GM18951 (cell line): ENCODE data around the gene MROH2A.

Source experiments
- POLR2A ChIP-seq: IDR thresholded peaks from 4 replicates; pipeline ENCODE4 v1.6.1; 2011; ENCODE audit warnings: mild to moderate bottlenecking; ENCODE audit not compliant: insufficient read length, insufficient read depth; ENCODE audit errors: extremely low read depth
- in situ Hi-C: fragments of 300-500 bp; cut with MboI; formaldehyde crosslinking; loops from one replicate; pipeline ENCODE4 v1.12.0; 2022; ENCODE audit warnings: low sequenced_read_pairs, mixed read lengths, inconsistent platforms; ENCODE audit not compliant: unreplicated experiment

MROH2A gene

DNA sequence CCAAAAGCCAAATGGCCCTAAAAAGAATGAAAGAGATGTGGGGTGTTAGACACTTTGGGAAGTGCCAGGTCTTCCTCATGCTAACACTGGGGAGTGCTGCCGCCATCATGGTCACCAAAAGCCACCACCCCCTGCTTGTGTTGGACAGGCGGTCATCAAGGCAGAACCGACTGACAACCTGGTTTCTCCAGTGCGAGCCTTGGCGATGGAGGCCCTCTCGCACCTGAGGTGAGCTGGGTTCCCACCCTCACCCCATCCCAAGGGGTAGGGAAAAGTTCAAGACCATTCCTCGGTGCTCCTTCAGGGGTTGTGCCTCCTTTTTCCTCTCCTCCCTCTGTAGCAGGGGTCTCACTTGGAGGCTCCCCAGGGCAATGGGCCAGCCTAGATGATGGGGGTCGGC is 33.6 kb downstream of the MROH2A start:
- in situ Hi-C loops = no loop called here
- TF ChIP-seq POLR2A = no peak

DNA sequence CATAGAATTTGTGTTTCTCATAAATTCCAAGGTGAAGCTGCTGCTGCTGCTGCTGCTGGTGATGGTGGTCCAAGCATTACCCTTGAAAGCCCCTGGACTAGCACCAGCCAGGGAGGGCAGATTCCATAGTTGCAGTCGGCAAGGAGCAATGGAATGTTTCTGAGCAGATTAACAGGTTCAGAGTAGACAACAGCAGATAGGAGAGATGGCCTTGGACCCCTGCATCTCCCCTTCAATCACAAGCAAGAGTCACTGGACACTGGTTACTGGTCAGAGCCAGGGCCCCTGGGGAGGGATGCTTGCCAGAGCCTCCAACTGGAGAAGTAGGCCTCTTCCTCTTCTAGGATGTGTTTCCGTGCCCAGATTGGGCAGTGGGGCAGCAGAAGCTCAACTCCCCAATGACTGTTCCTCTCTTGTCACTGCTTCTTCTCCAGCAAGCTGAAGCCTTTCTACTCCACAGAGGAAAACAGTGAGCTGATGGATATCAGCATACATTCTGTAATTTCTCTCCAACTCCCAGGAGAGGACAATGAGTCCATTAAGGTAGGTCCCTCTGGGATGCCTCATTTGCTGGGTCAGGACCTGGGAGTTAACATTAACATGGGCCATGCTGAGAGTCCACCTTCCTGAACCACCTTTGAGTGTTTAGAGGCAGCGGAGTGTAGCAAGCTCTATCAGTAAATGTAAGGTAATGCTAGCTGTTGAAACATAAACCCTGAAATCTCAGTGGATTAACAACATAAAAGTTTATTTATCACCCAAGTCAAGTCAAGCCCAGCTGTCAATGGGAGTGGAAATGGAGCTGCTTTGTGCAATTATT is 35.3 kb downstream of the MROH2A start:
- in situ Hi-C loops = no loop called here
- TF ChIP-seq POLR2A = no peak

DNA sequence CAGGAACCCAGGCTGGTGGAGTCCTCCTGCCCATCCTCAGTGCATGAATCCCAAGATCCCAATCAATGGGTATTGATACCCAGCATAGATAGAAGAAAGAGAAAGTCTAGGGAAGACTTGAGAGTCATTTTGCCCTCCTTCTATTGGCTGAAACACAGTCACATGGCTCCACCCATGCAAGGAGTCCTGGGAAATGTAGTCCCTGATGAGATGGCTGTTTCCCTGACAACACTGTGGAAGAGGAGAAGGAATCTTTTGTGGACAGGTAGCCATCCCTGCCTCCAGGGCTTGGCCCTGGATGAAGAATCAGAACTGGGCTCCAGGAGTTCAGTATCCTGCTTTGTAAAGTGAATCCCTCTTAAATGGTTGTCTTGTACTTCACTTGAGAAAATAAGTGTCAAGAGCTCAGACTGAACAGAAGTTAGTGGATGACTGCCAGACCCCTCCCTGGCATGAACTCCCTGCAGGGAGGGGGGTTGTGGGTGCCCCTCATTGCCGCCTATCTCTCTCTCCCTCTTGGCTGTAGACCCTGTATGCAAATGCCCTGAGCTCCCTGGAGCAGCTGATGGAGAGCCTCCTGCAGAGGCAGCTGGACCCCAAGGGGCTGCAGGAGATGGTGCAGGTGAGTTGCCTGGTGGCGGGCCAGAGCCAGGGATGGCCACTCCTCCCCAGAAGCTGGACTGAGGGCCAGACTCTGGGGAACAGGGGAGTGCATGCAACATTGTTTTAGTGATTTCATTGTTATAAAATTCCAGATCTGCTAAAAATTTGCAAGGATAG is 36.1 kb downstream of the MROH2A start:
- in situ Hi-C loops = no loop called here
- TF ChIP-seq POLR2A = no peak

GRCh38 chr2:233815861-233816260 is 37.7 kb downstream of the MROH2A start:
- in situ Hi-C loops = no loop called here
- TF ChIP-seq POLR2A = no peak

DNA sequence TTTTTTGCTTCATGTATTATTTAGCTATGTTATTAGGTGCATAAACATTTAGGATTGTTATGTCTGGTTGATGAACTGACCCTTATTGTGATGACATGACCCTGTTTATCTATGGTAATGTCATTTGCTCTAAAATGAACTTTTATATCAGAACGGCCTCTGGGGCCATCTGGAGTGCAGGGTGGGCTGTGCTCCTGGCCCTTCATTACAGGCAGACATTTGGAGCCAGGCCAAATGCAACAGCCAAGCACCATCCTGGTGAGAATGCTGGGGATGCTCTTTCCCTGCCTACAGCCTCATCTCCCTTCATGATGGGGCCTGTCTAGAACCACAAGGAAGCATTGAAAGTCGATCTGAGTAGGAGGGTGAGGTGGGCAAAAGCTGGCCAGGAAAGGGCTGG is 38.2 kb downstream of the MROH2A start:
- in situ Hi-C loops = no loop called here
- no peak for TF ChIP-seq POLR2A

- no peak for TF ChIP-seq POLR2A
- in situ Hi-C loops = no loop called here
Measured at GRCh38 chr2:233816771-233817170, 38.6 kb downstream of the MROH2A start.

- in situ Hi-C loops = no loop called here
- no peak for TF ChIP-seq POLR2A
Measured at GRCh38 chr2:233817361-233817911, 39.3 kb downstream of the MROH2A start.

GRCh38 chr2:233817995-233818638 is 40.0 kb downstream of the MROH2A start:
- in situ Hi-C loops = no loop called here
- TF ChIP-seq POLR2A = no peak

DNA sequence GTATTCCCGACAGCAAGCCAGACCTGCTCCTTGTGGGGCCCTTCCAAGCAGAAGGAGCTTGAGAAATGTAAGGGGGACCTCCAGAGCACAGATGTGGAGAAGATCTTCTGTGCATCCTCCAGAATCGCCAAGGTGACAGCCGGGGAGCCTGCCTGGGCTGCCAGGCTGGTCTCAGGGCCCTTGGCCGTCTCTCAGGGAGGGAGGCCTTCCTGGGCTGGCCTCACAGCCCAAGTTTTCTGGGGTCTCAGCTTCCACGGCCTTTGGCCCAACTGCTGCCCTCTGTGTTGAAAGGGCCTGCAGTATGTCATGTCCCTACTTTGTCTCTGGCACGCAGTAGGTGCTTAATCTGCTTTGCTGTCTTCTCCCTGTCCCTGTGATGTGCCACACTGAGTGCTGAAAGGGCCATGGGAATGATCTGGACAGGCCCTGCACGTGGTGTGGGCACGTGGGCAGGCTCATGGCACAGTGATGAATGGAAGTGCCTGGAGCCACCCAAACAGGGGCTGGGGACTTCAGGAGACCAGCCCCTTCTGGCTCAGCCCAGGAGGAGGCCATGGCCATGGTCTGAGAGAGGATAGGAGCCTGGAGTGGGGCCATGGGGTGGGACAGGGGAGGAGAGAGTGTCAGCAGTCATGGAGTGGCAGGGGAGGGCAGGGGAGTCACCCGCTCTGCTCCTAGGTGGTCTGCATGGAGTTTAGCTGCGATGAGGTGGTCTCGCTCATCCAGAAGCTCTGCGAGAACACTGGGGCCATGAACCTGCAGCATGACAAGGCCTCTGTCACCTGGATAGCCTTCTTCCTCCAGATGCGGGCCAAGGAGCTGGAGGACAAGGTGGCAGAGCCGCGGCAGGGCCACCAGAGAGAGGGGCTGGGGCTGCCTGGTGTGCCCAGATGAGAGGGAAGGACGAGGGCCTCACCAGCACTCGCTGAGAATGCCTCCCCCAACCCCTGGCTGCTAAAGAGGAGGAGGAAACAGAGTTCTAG is 40.8 kb downstream of the MROH2A start:
- no peak for TF ChIP-seq POLR2A
- in situ Hi-C loops = no loop called here

GRCh38 chr2:233819884-233820773 is 42.0 kb downstream of the MROH2A start:
- TF ChIP-seq POLR2A = no peak
- in situ Hi-C loops = no loop called here

DNA sequence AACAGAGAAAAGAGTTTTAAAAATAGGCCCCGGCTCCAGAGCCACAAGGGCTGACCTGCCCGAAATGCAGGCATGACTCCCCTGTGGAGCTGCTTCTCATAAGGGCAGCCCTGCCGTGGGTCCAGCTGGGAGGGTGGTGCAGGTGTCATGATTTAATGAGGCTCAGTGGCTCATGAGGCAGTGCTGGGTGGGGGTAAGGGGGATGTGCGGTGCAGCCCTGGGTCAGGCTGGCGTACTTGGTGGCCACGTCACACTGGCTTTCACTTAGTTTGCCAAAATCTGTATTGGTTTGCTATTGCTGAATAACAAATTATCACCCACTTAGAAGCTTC is 42.6 kb downstream of the MROH2A start:
- no peak for TF ChIP-seq POLR2A
- in situ Hi-C loops = no loop called here
